Measurements from ENCODE around the gene RBM24.

DNA sequence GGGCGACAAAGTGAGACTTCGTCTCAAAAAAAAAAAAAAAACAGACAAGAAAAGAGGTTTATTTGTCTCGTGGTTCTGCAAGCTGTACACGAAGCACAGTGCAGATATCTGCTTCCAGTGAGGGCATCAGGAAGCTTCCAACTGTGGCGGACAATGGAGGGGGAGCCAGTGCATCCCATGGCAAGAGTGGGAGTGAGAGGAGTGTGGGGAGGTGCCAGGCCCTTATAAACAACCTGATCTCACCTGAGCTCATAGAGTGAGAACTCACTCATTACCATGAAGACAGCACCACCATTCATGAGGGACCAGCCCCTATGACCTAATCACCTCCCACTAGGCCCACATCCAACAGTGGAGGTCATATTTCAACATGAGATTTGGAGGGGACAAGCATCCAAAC lies 19.5 kb downstream of the RBM24 start:
- no peak for TF ChIP-seq MEF2D (tag; conservative IDR thresholded peaks at IDR 0.05; ENCODE audit: low read depth)
- TF ChIP-seq CHD2 (IDR thresholded peaks at IDR 0.05; ENCODE audit: low read depth, low read length) = no peak
- no peak for TF ChIP-seq KAT8 (IDR thresholded peaks at IDR 0.05; ENCODE audit: low read depth)
- TF ChIP-seq CBX5 (IDR thresholded peaks at IDR 0.05; ENCODE audit: borderline replicate concordance, low read depth) = no peak
- TF ChIP-seq RAD21 (CRISPR knock-in tag; conservative IDR thresholded peaks at IDR 0.05 in 1 of 2, IDR thresholded peaks at IDR 0.05 in 1 of 2) = no peak
- TF ChIP-seq, protein P1, sequence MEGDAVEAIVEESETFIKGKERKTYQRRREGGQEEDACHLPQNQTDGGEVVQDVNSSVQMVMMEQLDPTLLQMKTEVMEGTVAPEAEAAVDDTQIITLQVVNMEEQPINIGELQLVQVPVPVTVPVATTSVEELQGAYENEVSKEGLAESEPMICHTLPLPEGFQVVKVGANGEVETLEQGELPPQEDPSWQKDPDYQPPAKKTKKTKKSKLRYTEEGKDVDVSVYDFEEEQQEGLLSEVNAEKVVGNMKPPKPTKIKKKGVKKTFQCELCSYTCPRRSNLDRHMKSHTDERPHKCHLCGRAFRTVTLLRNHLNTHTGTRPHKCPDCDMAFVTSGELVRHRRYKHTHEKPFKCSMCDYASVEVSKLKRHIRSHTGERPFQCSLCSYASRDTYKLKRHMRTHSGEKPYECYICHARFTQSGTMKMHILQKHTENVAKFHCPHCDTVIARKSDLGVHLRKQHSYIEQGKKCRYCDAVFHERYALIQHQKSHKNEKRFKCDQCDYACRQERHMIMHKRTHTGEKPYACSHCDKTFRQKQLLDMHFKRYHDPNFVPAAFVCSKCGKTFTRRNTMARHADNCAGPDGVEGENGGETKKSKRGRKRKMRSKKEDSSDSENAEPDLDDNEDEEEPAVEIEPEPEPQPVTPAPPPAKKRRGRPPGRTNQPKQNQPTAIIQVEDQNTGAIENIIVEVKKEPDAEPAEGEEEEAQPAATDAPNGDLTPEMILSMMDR (IDR thresholded peaks at IDR 0.05 in 2 of 3, conservative IDR thresholded peaks at IDR 0.05 in 1 of 3; ENCODE audit: insufficient read depth in 2 of 3, low read depth in 1 of 3, low read length in 3 of 3) = no peak
- TF ChIP-seq TBP (optimal IDR thresholded peaks at IDR 0.05; ENCODE audit: low read depth, low read length) = no peak
- TF ChIP-seq FIP1L1 (IDR thresholded peaks at IDR 0.05; ENCODE audit: low read depth, low read length, poor library complexity, severe bottlenecking) = no peak
- TF ChIP-seq TARDBP (IDR thresholded peaks at IDR 0.05) = no peak
- no peak for TF ChIP-seq ZBED1 (IDR thresholded peaks at IDR 0.05)
- no peak for TF ChIP-seq FOXK2 (conservative IDR thresholded peaks at IDR 0.05 in 1 of 2, IDR thresholded peaks at IDR 0.05 in 1 of 2; ENCODE audit: low read depth in 2 of 2)
- TF ChIP-seq TCF7L2 (IDR thresholded peaks at IDR 0.05; ENCODE audit: low read depth, low read length) = no peak
